ENCODE measurements around the gene DYNLT4. TPM values are rescaled to one million over a fixed set of nuclear protein-coding genes. Genes with fewer than 3 reads are reported as not detected.

Gene DYNLT4
- total and polyA plus RNA-seq, 4 donors, result 0.29 to 0.50 TPM; not detected in 2

DNA sequence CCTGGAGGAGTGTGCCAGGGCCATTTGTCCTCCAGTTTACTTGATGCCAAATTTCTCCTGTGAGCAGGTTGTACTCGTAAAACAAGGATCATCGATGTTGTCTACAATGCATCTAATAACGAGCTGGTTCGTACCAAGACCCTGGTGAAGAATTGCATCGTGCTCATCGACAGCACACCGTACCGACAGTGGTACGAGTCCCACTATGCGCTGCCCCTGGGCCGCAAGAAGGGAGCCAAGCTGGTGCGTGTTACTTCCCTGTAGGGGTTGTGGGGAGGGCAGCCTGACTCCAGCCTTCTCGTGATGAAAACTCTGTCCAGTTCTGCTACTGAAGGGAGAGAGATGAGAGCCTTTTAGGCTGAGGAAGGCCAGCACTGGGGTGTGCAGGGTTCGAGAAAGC is 29.6 kb downstream of the DYNLT4 start:
- Histone ChIP-seq H3K9me3 (ENCODE audit: control insufficient read depth in 4 of 4, low read length in 3 of 4) (no peaks in the 10 kb centered on the region), H3K9ac (ENCODE audit: low read depth in 1 of 2, low read length in 2 of 2) (no peak overlapping the region), H3K27ac (ENCODE audit: low read depth in 1 of 2, low read length in 2 of 2) (no peak overlapping the region), H3K27me3 (ENCODE audit: control insufficient read depth in 4 of 4, insufficient read depth in 4 of 4, low read length in 3 of 4) (no peaks in the 10 kb centered on the region), H3K4me1 (ENCODE audit: control insufficient read depth in 4 of 4, insufficient read depth in 4 of 4, low read length in 3 of 4) (peaks cover 0 to 17% (median 8%) of the 10 kb centered on the region in 4 donors), H3K36me3 (ENCODE audit: control insufficient read depth in 4 of 4, insufficient read depth in 3 of 4, low read depth in 1 of 4, low read length in 3 of 4) (peaks cover 5 to 29% (median 18%) of the 10 kb centered on the region in 4 donors), H3K4me3 (ENCODE audit: low read depth in 1 of 3, low read length in 3 of 3) (no peak overlapping the region)
- DNase-seq (ENCODE audit: low spot score), result no peak
- 88% methylated on average over 14 of the region's 14 CpGs for WGBS
- TF ChIP-seq GABPA (IDR thresholded peaks at IDR 0.05 in 1 of 2, conservative IDR thresholded peaks at IDR 0.05 in 1 of 2) (no peak), EGR1 (IDR thresholded peaks at IDR 0.05; ENCODE audit: low read depth in 2 of 2) (no peak), SP1 (IDR thresholded peaks at IDR 0.05) (no peak), FOXA2 (IDR thresholded peaks at IDR 0.05) (no peak), RAD21 (IDR thresholded peaks at IDR 0.05) (no peak), CTCF (IDR thresholded peaks at IDR 0.05; ENCODE audit: low read depth, low read length, missing input control) (no peak), FOXA1 (IDR thresholded peaks at IDR 0.05) (no peak), HNF4A (conservative IDR thresholded peaks at IDR 0.05) (no peak), RXRA (IDR thresholded peaks at IDR 0.05) (no peak), HNF4G (IDR thresholded peaks at IDR 0.05) (no peak), YY1 (IDR thresholded peaks at IDR 0.05) (no peak), NR2F2 (IDR thresholded peaks at IDR 0.05) (no peak)

GRCh38 chr1:44776730-44777068 is 30.5 kb downstream of the DYNLT4 start:
- Histone ChIP-seq H3K9ac (ENCODE audit: low read depth in 1 of 2, low read length in 2 of 2) (peak overlapping the region in 1 of 2 donors; percentile 96), H3K4me3 (ENCODE audit: low read depth in 1 of 3, low read length in 3 of 3) (peak overlapping the region; percentile 75 to 97 (median 96)), H3K27me3 (ENCODE audit: control insufficient read depth in 4 of 4, insufficient read depth in 4 of 4, low read length in 3 of 4) (no peaks in the 10 kb centered on the region), H3K4me1 (ENCODE audit: control insufficient read depth in 4 of 4, insufficient read depth in 4 of 4, low read length in 3 of 4) (peaks cover 0 to 17% (median 8%) of the 10 kb centered on the region in 4 donors), H3K36me3 (ENCODE audit: control insufficient read depth in 4 of 4, insufficient read depth in 3 of 4, low read depth in 1 of 4, low read length in 3 of 4) (peaks cover 5 to 29% (median 18%) of the 10 kb centered on the region in 4 donors), H3K27ac (ENCODE audit: low read depth in 1 of 2, low read length in 2 of 2) (peak overlapping the region in 1 of 2 donors; percentile 99), H3K9me3 (ENCODE audit: control insufficient read depth in 4 of 4, low read length in 3 of 4) (no peaks in the 10 kb centered on the region)
- 61% methylated on average over 12 of the region's 12 CpGs for WGBS
- no peak for DNase-seq (ENCODE audit: low spot score)
- TF ChIP-seq NR2F2 (IDR thresholded peaks at IDR 0.05) (no peak), GABPA (IDR thresholded peaks at IDR 0.05 in 1 of 2, conservative IDR thresholded peaks at IDR 0.05 in 1 of 2) (no peak), FOXA2 (IDR thresholded peaks at IDR 0.05) (no peak), TAF1 (conservative IDR thresholded peaks at IDR 0.05) (no peak), HNF4A (conservative IDR thresholded peaks at IDR 0.05) (no peak)

DNA sequence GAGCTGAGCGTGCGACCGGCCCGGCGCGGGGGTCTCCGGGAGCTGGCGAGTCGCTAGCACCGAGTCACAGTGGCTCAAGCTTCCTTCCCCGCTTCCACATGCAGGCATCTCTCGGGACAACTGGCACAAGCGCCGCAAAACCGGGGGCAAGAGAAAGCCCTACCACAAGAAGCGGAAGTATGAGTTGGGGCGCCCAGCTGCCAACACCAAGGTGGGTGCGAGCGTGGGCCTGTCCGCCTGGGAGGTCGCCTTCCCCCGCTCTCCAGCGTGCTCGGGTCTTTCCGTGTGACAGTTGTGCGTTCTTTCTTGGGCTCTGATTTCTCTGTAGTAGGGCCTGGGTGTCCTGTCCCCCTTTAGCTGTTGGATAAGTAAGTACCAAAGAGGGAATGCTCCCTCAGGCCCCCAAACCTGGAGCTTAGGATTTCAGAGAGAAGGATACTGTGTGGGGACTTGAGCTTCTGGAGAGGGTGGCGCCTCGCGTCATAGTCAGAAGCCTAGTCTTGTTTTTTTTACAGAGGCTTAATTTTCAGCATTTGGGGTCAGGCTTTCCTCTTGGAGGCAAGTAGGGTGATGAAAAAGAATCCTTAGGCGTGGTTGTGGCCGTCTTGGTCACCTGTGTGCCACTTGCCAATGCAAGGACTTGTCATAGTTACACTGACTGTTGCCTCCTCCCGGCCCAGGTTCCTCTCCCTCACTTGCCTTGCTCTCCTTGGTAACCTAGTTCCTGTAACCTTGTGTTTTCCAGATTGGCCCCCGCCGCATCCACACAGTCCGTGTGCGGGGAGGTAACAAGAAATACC is 31.0 kb downstream of the DYNLT4 start:
- WGBS, result 14% methylated on average over 36 of the region's 36 CpGs
- peak overlapping the region; percentile 75 to 97 (median 96) for H3K4me3 ChIP-seq (ENCODE audit: low read depth in 1 of 3, low read length in 3 of 3)
- no peaks in the 10 kb centered on the region for H3K27me3 ChIP-seq (ENCODE audit: control insufficient read depth in 4 of 4, insufficient read depth in 4 of 4, low read length in 3 of 4)
- H3K9ac ChIP-seq (ENCODE audit: low read depth in 1 of 2, low read length in 2 of 2), result peak overlapping the region; percentile 86 to 96
- peaks cover 0 to 17% (median 8%) of the 10 kb centered on the region in 4 donors for H3K4me1 ChIP-seq (ENCODE audit: control insufficient read depth in 4 of 4, insufficient read depth in 4 of 4, low read length in 3 of 4)
- H3K9me3 ChIP-seq (ENCODE audit: control insufficient read depth in 4 of 4, low read length in 3 of 4), result no peaks in the 10 kb centered on the region
- peaks cover 5 to 29% (median 17%) of the 10 kb centered on the region in 4 donors for H3K36me3 ChIP-seq (ENCODE audit: control insufficient read depth in 4 of 4, insufficient read depth in 3 of 4, low read depth in 1 of 4, low read length in 3 of 4)
- peak overlapping the region; percentile 92 to 99 for H3K27ac ChIP-seq (ENCODE audit: low read depth in 1 of 2, low read length in 2 of 2)
- no peak for DNase-seq (ENCODE audit: low spot score)
- TF ChIP-seq FOXA2 (IDR thresholded peaks at IDR 0.05) (no peak), JUND (IDR thresholded peaks at IDR 0.05) (no peak), YY1 (IDR thresholded peaks at IDR 0.05) (no peak), HNF4G (IDR thresholded peaks at IDR 0.05) (no peak), EGR1 (IDR thresholded peaks at IDR 0.05; ENCODE audit: low read depth in 2 of 2) (no peak), REST (IDR thresholded peaks at IDR 0.05) (no peak), MAX (IDR thresholded peaks at IDR 0.05) (no peak), SP1 (IDR thresholded peaks at IDR 0.05) (no peak), CTCF (IDR thresholded peaks at IDR 0.05; ENCODE audit: low read depth, low read length, missing input control) (no peak), RAD21 (IDR thresholded peaks at IDR 0.05) (no peak), GABPA (IDR thresholded peaks at IDR 0.05 in 1 of 2, conservative IDR thresholded peaks at IDR 0.05 in 1 of 2) (no peak), FOXA1 (IDR thresholded peaks at IDR 0.05) (no peak), HNF4A (conservative IDR thresholded peaks at IDR 0.05) (no peak), RXRA (IDR thresholded peaks at IDR 0.05) (no peak)
- TF ChIP-seq, protein P1, sequence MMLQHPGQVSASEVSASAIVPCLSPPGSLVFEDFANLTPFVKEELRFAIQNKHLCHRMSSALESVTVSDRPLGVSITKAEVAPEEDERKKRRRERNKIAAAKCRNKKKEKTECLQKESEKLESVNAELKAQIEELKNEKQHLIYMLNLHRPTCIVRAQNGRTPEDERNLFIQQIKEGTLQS (IDR thresholded peaks at IDR 0.05), result no peak
